GM19240 (cell line): ENCODE measurements around the gene CTTNBP2.

Experiments used
- DNase-seq: peaks from one replicate; pipeline ENCODE4 v3.0.0; 2011; ENCODE audit warnings: low spot score; ENCODE audit not compliant: insufficient read length

The CTTNBP2 gene

GRCh38 chr7:117791877-117792780 is 81.1 kb downstream of the CTTNBP2 start:
- DNase-seq, result no peak

GRCh38 chr7:117790731-117791130 is 82.5 kb downstream of the CTTNBP2 start:
- no peak for DNase-seq

GRCh38 chr7:117790251-117790650 is 83.0 kb downstream of the CTTNBP2 start:
- DNase-seq, result no peak

- no peak for DNase-seq
Observed at GRCh38 chr7:117785431-117785830, 87.8 kb downstream of the CTTNBP2 start.

- no peak for DNase-seq
Observed at GRCh38 chr7:117784315-117784714, 88.9 kb downstream of the CTTNBP2 start.

- DNase-seq, result no peak
Observed at GRCh38 chr7:117782761-117783160, 90.5 kb downstream of the CTTNBP2 start.

GRCh38 chr7:117781707-117782106 is 91.5 kb downstream of the CTTNBP2 start:
- DNase-seq, result no peak

GRCh38 chr7:117780832-117781231 is 92.4 kb downstream of the CTTNBP2 start:
- peak; percentile 8 for DNase-seq

GRCh38 chr7:117777335-117778142 is 95.7 kb downstream of the CTTNBP2 start:
- no peak for DNase-seq

GRCh38 chr7:117776224-117776623 is 97.0 kb downstream of the CTTNBP2 start:
- DNase-seq, result no peak

GRCh38 chr7:117775801-117776200 is 97.4 kb downstream of the CTTNBP2 start:
- no peak for DNase-seq

- DNase-seq, result no peak
Observed at GRCh38 chr7:117774943-117775342, 98.3 kb downstream of the CTTNBP2 start.

GRCh38 chr7:117772421-117772820 is 100.8 kb downstream of the CTTNBP2 start:
- DNase-seq, result no peak

- no peak for DNase-seq
Observed at GRCh38 chr7:117771756-117772155, 101.5 kb downstream of the CTTNBP2 start.

- DNase-seq, result no peak
Observed at GRCh38 chr7:117769085-117769484, 104.2 kb downstream of the CTTNBP2 start.

GRCh38 chr7:117767951-117768350 is 105.3 kb downstream of the CTTNBP2 start:
- DNase-seq, result no peak

- no peak for DNase-seq
Observed at GRCh38 chr7:117766913-117767312, 106.3 kb downstream of the CTTNBP2 start.

GRCh38 chr7:117764031-117764430 is 109.2 kb downstream of the CTTNBP2 start:
- no peak for DNase-seq

GRCh38 chr7:117762055-117762454 is 111.2 kb downstream of the CTTNBP2 start:
- no peak for DNase-seq

GRCh38 chr7:117759950-117760640 is 113.1 kb downstream of the CTTNBP2 start:
- DNase-seq, result no peak

GRCh38 chr7:117757440-117757839 is 115.8 kb downstream of the CTTNBP2 start:
- DNase-seq, result no peak

GRCh38 chr7:117756586-117757085 is 116.6 kb downstream of the CTTNBP2 start:
- no peak for DNase-seq
